ENCODE results near the gene APOM.

- TF ChIP-seq POLR2A (IDR thresholded peaks at IDR 0.05; ENCODE audit: low read depth, low read length) (no peak), POLR2AphosphoS5 (IDR thresholded peaks at IDR 0.05; ENCODE audit: low read depth, low read length) (no peak), PAX5 (IDR thresholded peaks at IDR 0.05; ENCODE audit: insufficient read depth, low read length, severe bottlenecking) (no peak)
Measured at GRCh38 chr6:31658983-31659648, 3.4 kb downstream of the APOM start.

Data from GM12891 (cell line).